Stomach (tissue), 9 donors: Measurements from ENCODE around the gene MAB21L1. TPM values are rescaled to one million over a fixed set of nuclear protein-coding genes. Genes with fewer than 3 reads are reported as not detected.

Experiments used
- DNase-seq, 2 donors: peaks; one replicate each; pipeline versions ENCODE4 v3.0.0 to v3.0.0-alpha.2; 2013 to 2019
- H3K27ac ChIP-seq, 5 donors: fragments of 200-600 bp in 4 of 5; sonication (generic) in 4 of 5; one replicate each; pipeline ENCODE4 v1.5.1; 2013 to 2019; ENCODE audit warnings: mild to moderate bottlenecking in 1 of 5, moderate library complexity in 1 of 5
- H3K27me3 ChIP-seq, 3 donors: fragments of 200-600 bp; sonication (generic); one replicate each; pipeline ENCODE4 v1.5.1; 2017 to 2019; ENCODE audit warnings: mixed run types in 1 of 3
- H3K36me3 ChIP-seq, 4 donors: fragments of 200-600 bp; sonication (generic); 1 replicate in 3 of 4; 2 replicates in 1 of 4; pipeline ENCODE4 v1.5.1; 2016 to 2019
- H3K4me1 ChIP-seq, 4 donors: fragments of 200-600 bp; sonication (generic); one replicate each; pipeline ENCODE4 v1.5.1; 2016 to 2019
- H3K4me3 ChIP-seq, 4 donors: fragments of 200-600 bp; sonication (generic) in 3 of 4; one replicate each; pipeline ENCODE4 v1.5.1; 2016 to 2019; ENCODE audit warnings: mild to moderate bottlenecking in 1 of 4
- H3K9me3 ChIP-seq, 4 donors: fragments of 200-600 bp; sonication (generic); one replicate each; pipeline ENCODE4 v1.5.1; 2016 to 2019
- CTCF ChIP-seq, 7 experiments: fragments of 450-650 bp in 4 of 7; fragments of 200-600 bp in 3 of 7; sonication (generic) in 3 of 7; IDR thresholded peaks; one replicate each; pipeline ENCODE4 v1.5.1; 2016 to 2019; ENCODE audit warnings: antibody characterized with exemption in 7 of 7, control low read depth in 2 of 7, mild to moderate bottlenecking in 1 of 7
- EP300 ChIP-seq: sonication (generic); formaldehyde crosslinking; IDR thresholded peaks from one replicate; pipeline ENCODE4 v1.6.1; 2017; ENCODE audit warnings: antibody characterized with exemption
- POLR2A ChIP-seq, 4 donors: fragments of 450-650 bp; IDR thresholded peaks; one replicate each; pipeline ENCODE4 v1.6.1; 2016; ENCODE audit warnings: antibody characterized with exemption in 4 of 4, control low read depth in 2 of 4, mild to moderate bottlenecking in 1 of 4, moderate library complexity in 1 of 4
- POLR2AphosphoS5 ChIP-seq, 3 donors: sonication (generic); formaldehyde crosslinking; IDR thresholded peaks; one replicate each; pipeline ENCODE4 v1.6.1; 2016; ENCODE audit warnings: antibody characterized with exemption in 3 of 3
- whole genome bisulfite sequencing, 5 donors: extraction: QIAGEN DNeasy Blood & Tissue Kit in 3 of 5; methylation state at CpG; one replicate each; pipeline versions ENCODE4 v1.1.5 to v1.1.7; 2013 to 2018; 5-methylcytosine and 5-hydroxymethylcytosine counted together
- intact Hi-C: fragments of 100-400 bp; cut with DNase I; formaldehyde crosslinking; loops from one replicate; pipeline ENCODE4 v1.15.1; 2023; ENCODE audit warnings: low total_unique reads
- polyA plus RNA-seq, 3 donors: library from polyadenylated mRNA; stranded (reverse); fragments of 200-250 nt; gene quantifications; one replicate each; pipeline ENCODE4 v1.2.3, GENCODE V29; 2013
- total RNA-seq, 5 donors: library from RNA; depleted of rRNA; stranded (reverse); fragments of >200 nt; gene quantifications; one replicate each; pipeline versions ENCODE4 v1.1.0 to v1.2.3, GENCODE V29; 2014 to 2016
- donor health status: healthy with polysubstance abuse.
- donor health status: Bipolar disorder and iron deficiency.
- donor health status: healthy.

MAB21L1 gene
- total and polyA plus RNA-seq, 8 donors = 0.30 to 2.0 (median 1.0) TPM; not detected in 3

- 68 to 80% (median 70%) methylated on average over 6 of the region's 6 CpGs for WGBS, 5 donors
- no peaks in the 10 kb centered on the region for H3K9me3 ChIP-seq
- intact Hi-C loops = no loop called here
Measured at GRCh38 chr13:35501661-35502235, 25.3 kb upstream of the MAB21L1 start.

GRCh38 chr13:35500144-35500543 lies 23.7 kb upstream of the MAB21L1 start:
- 83 to 93% (median 87%) methylated on average over 1 to 2 of the region's 2 CpGs for WGBS, 5 donors
- H3K36me3 ChIP-seq = no peaks in the 10 kb centered on the region
- intact Hi-C loops = no loop called here
- no peak overlapping the region for H3K27ac ChIP-seq
- no peaks in the 10 kb centered on the region for H3K4me1 ChIP-seq
- TF ChIP-seq EP300 = no peak
- no peak for TF ChIP-seq CTCF (IDR thresholded peaks at IDR 0.05)
- TF ChIP-seq POLR2AphosphoS5 (IDR thresholded peaks at IDR 0.05) = no peak
- no peak for TF ChIP-seq POLR2A (IDR thresholded peaks at IDR 0.05)
- H3K4me3 ChIP-seq = no peak overlapping the region
- H3K27me3 ChIP-seq = no peaks in the 10 kb centered on the region
- no peaks in the 10 kb centered on the region for H3K9me3 ChIP-seq
- no peak for DNase-seq

More at GRCh38 chr13:35501661-35502235, 25.3 kb upstream of the MAB21L1 start:
- Histone ChIP-seq H3K36me3 (no peaks in the 10 kb centered on the region), H3K4me3 (no peak overlapping the region), H3K27ac (no peak overlapping the region), H3K27me3 (no peaks in the 10 kb centered on the region), H3K4me1 (no peaks in the 10 kb centered on the region)
- TF ChIP-seq EP300 (no peak), POLR2A (IDR thresholded peaks at IDR 0.05) (no peak), CTCF (IDR thresholded peaks at IDR 0.05) (no peak), POLR2AphosphoS5 (IDR thresholded peaks at IDR 0.05) (no peak)
- no peak for DNase-seq

- no peak overlapping the region for H3K4me3 ChIP-seq
- whole genome bisulfite sequencing, 5 donors = 79 to 85% (median 81%) methylated on average over 4 of the region's 4 CpGs
- no peaks in the 10 kb centered on the region for H3K27me3 ChIP-seq
- no peaks in the 10 kb centered on the region for H3K9me3 ChIP-seq
- no peak for TF ChIP-seq EP300
- TF ChIP-seq CTCF (IDR thresholded peaks at IDR 0.05) = no peak
- TF ChIP-seq POLR2AphosphoS5 (IDR thresholded peaks at IDR 0.05) = no peak
- TF ChIP-seq POLR2A (IDR thresholded peaks at IDR 0.05) = no peak
- H3K4me1 ChIP-seq = no peaks in the 10 kb centered on the region
- H3K36me3 ChIP-seq = no peaks in the 10 kb centered on the region
- intact Hi-C loops = no loop called here
- DNase-seq = peak in 1 of 2 donors; percentile 25
- H3K27ac ChIP-seq = no peak overlapping the region
Measured at GRCh38 chr13:35499676-35500075, 23.2 kb upstream of the MAB21L1 start.

GRCh38 chr13:35499196-35499662 lies 22.7 kb upstream of the MAB21L1 start:
- Histone ChIP-seq H3K4me1 (no peaks in the 10 kb centered on the region), H3K27me3 (no peaks in the 10 kb centered on the region), H3K4me3 (no peak overlapping the region), H3K36me3 (no peaks in the 10 kb centered on the region), H3K9me3 (no peaks in the 10 kb centered on the region), H3K27ac (no peak overlapping the region)
- intact Hi-C loops = no loop called here
- no peak for TF ChIP-seq CTCF (IDR thresholded peaks at IDR 0.05)
- TF ChIP-seq EP300 = no peak
- TF ChIP-seq POLR2A (IDR thresholded peaks at IDR 0.05) = no peak
- 83 to 98% (median 93%) methylated on average over 2 of the region's 2 CpGs for WGBS, 5 donors
- no peak for DNase-seq
